Body of pancreas (tissue), 4 donors: ENCODE data around the gene PNPLA2. TPM values are rescaled to one million over a fixed set of nuclear protein-coding genes. Genes with fewer than 3 reads are reported as not detected.

Experiments used
- ATAC-seq: fragments of 150-250 bp; one replicate; pipeline ENCODE4 v1.9.1; 2016
- DNase-seq, 4 donors: peaks; one replicate each; pipeline ENCODE4 v3.0.0-alpha.2; 2019
- H3K27ac ChIP-seq, 4 donors: fragments of 200-600 bp; sonication (generic); 1 replicate in 3 of 4; 2 replicates in 1 of 4; pipeline versions ENCODE4 v1.5.1 to v1.6.1; 2016 to 2019; ENCODE audit warnings: mild to moderate bottlenecking in 1 of 4, mixed read lengths in 1 of 4, moderate library complexity in 1 of 4
- H3K27me3 ChIP-seq, 2 donors: fragments of 200-600 bp; sonication (generic); one replicate each; pipeline ENCODE4 v1.6.0; 2016; ENCODE audit warnings: mild to moderate bottlenecking in 1 of 2
- H3K36me3 ChIP-seq, 2 donors: fragments of 200-600 bp; sonication (generic); replicated peaks in 1 of 2; 2 replicates each; pipeline ENCODE4 v1.5.1; 2016; ENCODE audit warnings: low read depth in 2 of 2; ENCODE audit not compliant: insufficient read depth in 1 of 2
- H3K4me1 ChIP-seq: fragments of 200-600 bp; sonication (generic); one replicate; pipeline ENCODE4 v1.6.0; 2016
- H3K4me3 ChIP-seq, 2 donors: fragments of 200-600 bp; sonication (generic); 1 replicate in 1 of 2; 2 replicates in 1 of 2; pipeline ENCODE4 v1.5.1; 2016 to 2019
- H3K9me3 ChIP-seq, 3 donors: fragments of 200-600 bp; sonication (generic); 1 replicate in 2 of 3; 2 replicates in 1 of 3; pipeline ENCODE4 v1.5.1; 2016
- CTCF ChIP-seq, 7 experiments: fragments of 450-650 bp in 4 of 7; fragments of 200-600 bp in 3 of 7; sonication (generic) in 3 of 7; IDR thresholded peaks; one replicate each; pipeline ENCODE4 v1.5.1; 2016 to 2019; ENCODE audit warnings: antibody characterized with exemption in 7 of 7
- POLR2A ChIP-seq, 3 donors: fragments of 450-650 bp; IDR thresholded peaks; one replicate each; pipeline ENCODE4 v1.6.1; 2016; ENCODE audit warnings: antibody characterized with exemption in 3 of 3, mild to moderate bottlenecking in 2 of 3
- WGBS, 2 donors: methylation state at CpG; one replicate each; pipeline ENCODE4 v1.1.5; 2017; 5-methylcytosine and 5-hydroxymethylcytosine counted together
- intact Hi-C: fragments of 100-400 bp; cut with DNase I; formaldehyde crosslinking; loops from one replicate; pipeline ENCODE4 v1.15.1; 2023
- total RNA-seq, 2 donors: library from RNA; depleted of rRNA; stranded (reverse); fragments of >200 nt; gene quantifications; one replicate each; pipeline ENCODE4 v1.1.0, GENCODE V29; 2016

Gene PNPLA2
- total RNA-seq, 2 donors from 2014 or later, result 72.1 to 351 TPM

GRCh38 chr11:823441-824291, 5.0 kb downstream of the PNPLA2 start:
- no peaks in the 10 kb centered on the region for H3K9me3 ChIP-seq
- intact Hi-C loops, result no loop called here
- DNase-seq (no peak), ATAC-seq (no peak)
- H3K4me1 ChIP-seq, result peaks cover 88% of the 10 kb centered on the region
- no peaks in the 10 kb centered on the region for H3K27me3 ChIP-seq
- peaks cover 0 to 2% of the 10 kb centered on the region in 2 donors for H3K36me3 ChIP-seq
- TF ChIP-seq POLR2A (IDR thresholded peaks at IDR 0.05) (no peak), CTCF (IDR thresholded peaks at IDR 0.05) (no peak)
- H3K27ac ChIP-seq, result peak overlapping the region; percentile 92 to 100 (median 95)
- WGBS, 2 donors, result 38 to 72% methylated on average over 26 to 53 of the region's 53 CpGs
- H3K4me3 ChIP-seq, result no peak overlapping the region

DNA sequence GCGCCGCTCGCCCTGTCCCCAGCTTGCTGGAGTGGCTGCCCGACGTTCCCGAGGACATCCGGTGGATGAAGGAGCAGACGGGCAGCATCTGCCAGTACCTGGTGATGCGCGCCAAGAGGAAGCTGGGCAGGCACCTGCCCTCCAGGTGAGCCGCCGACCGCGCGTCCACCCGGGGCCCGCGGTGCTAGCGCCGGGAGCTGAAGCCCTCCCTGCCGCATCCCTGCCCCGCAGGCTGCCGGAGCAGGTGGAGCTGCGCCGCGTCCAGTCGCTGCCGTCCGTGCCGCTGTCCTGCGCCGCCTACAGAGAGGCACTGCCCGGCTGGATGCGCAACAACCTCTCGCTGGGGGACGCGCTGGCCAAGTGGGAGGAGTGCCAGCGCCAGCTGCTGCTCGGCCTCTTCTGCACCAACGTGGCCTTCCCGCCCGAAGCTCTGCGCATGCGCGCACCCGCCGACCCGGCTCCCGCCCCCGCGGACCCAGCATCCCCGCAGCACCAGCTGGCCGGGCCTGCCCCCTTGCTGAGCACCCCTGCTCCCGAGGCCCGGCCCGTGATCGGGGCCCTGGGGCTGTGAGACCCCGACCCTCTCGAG, 5.7 kb downstream of the PNPLA2 start:
- no peaks in the 10 kb centered on the region for H3K9me3 ChIP-seq
- H3K27ac ChIP-seq, result peak overlapping the region; percentile 92 to 100 (median 95)
- ATAC-seq, result peak; percentile 33
- H3K36me3 ChIP-seq, result peaks cover 0 to 2% of the 10 kb centered on the region in 2 donors
- DNase-seq, result peak; percentile 89 to 93 (median 92)
- peak in 1 of 7 experiments; percentile 5 for TF ChIP-seq CTCF (IDR thresholded peaks at IDR 0.05)
- TF ChIP-seq POLR2A (IDR thresholded peaks at IDR 0.05), result peak; percentile 57 to 79 (median 72)
- WGBS, 2 donors, result 41% methylated on average over 33 of the region's 59 CpGs; no CpG with 5 or more reads in 1 of the 2 donors
- no peak overlapping the region for H3K4me3 ChIP-seq
- peaks cover 91% of the 10 kb centered on the region for H3K4me1 ChIP-seq
- intact Hi-C loops, result no loop called here
- H3K27me3 ChIP-seq, result no peaks in the 10 kb centered on the region

DNA sequence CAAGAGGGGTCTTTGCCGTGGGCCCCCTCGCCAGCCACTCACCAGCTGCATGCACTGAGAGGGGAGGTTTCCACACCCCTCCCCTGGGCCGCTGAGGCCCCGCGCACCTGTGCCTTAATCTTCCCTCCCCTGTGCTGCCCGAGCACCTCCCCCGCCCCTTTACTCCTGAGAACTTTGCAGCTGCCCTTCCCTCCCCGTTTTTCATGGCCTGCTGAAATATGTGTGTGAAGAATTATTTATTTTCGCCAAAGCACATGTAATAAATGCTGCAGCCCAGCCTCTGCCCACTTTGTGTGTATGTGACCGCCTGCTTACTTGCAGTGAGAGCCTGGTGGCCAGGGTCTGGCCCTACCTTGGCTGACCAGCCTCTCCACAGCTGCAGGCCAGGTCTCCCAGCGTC, 6.2 kb downstream of the PNPLA2 start:
- no peak overlapping the region for H3K4me3 ChIP-seq
- intact Hi-C loops, result no loop called here
- DNase-seq (peak; percentile 85 to 93 (median 90)), ATAC-seq (peak; percentile 40)
- no peak for TF ChIP-seq CTCF (IDR thresholded peaks at IDR 0.05)
- TF ChIP-seq POLR2A (IDR thresholded peaks at IDR 0.05), result no peak
- no peaks in the 10 kb centered on the region for H3K9me3 ChIP-seq
- H3K36me3 ChIP-seq, result peaks cover 0 to 2% of the 10 kb centered on the region in 2 donors
- no peaks in the 10 kb centered on the region for H3K27me3 ChIP-seq
- peak overlapping the region; percentile 92 to 100 (median 95) for H3K27ac ChIP-seq
- H3K4me1 ChIP-seq, result peaks cover 96% of the 10 kb centered on the region
- WGBS, 2 donors, result 24 to 37% methylated on average over 9 to 10 of the region's 11 CpGs

DNA sequence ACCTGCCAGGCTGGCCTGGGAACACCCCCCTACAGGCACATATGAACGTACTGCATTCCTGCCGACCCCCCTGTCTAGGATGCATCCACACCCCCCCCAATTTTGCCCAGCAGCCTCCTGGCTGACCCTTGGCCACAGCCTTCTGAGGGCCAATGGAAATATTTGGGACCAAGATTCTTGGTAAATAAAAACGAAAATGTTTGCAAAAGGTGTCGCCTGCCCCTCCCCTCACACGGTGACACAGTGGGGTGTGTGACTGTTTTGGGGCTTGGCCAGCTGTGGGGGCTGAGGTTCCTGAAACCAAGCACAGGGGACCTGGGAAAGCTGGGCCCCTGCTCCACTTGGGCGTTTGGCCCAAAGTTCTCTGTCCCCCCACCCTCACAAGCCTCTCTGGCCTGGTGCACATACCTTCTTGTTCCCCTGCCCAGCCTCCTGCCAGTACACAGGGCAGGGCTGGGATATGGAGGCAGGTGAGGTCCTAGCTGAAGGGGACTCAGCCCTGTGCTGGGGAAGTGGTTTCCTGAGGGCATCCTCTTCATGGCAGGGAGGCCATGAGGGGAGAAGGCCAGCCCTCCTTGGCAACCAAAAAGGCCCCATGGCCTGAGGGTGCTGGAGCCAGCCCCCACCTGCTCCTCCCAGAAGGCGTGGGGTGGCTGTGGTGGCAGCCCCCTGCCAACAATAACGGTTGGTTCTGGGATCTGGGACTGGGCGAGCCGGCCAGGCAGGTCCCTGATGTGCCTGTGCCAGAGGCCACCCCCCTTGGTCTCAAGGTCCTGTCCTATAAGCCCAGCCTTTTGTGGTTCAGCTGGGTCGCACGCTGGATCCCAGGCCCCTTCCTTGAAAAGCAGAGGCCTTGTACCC, 6.9 kb downstream of the PNPLA2 start:
- H3K9me3 ChIP-seq, result no peaks in the 10 kb centered on the region
- H3K4me1 ChIP-seq, result peaks cover 99% of the 10 kb centered on the region
- H3K27me3 ChIP-seq, result no peaks in the 10 kb centered on the region
- peak overlapping the region; percentile 92 to 100 (median 95) for H3K27ac ChIP-seq
- intact Hi-C loops, result no loop called here
- TF ChIP-seq CTCF (IDR thresholded peaks at IDR 0.05), result no peak
- peak in 2 of 3 donors; percentile 12 to 40 for TF ChIP-seq POLR2A (IDR thresholded peaks at IDR 0.05)
- DNase-seq (peak; percentile 67 to 88 (median 86)), ATAC-seq (no peak)
- H3K36me3 ChIP-seq, result peaks cover 0 to 2% of the 10 kb centered on the region in 2 donors
- H3K4me3 ChIP-seq, result no peak overlapping the region
- 16 to 25% methylated on average over 6 to 12 of the region's 12 CpGs for WGBS, 2 donors
